Measurements from ENCODE around the gene LRRC74B. TPM values are rescaled to one million over a fixed set of nuclear protein-coding genes. Genes with fewer than 3 reads are reported as not detected.
"Not testable (repeated sequence)": the region's sequence is repeated elsewhere in the genome, so short reads cannot be mapped to it uniquely, and the experiment has no call there.

The LRRC74B gene
- polyA plus RNA-seq, 1 donor = 0.09 TPM

GRCh38 chr22:21054714-21055563 lies 9.2 kb downstream of the LRRC74B start:
- no peak for DNase-seq

- DNase-seq = no peak
Measured at GRCh38 chr22:21055564-21055834, 9.8 kb downstream of the LRRC74B start.

GRCh38 chr22:21055880-21056319 lies 10.2 kb downstream of the LRRC74B start:
- DNase-seq = no peak

DNA sequence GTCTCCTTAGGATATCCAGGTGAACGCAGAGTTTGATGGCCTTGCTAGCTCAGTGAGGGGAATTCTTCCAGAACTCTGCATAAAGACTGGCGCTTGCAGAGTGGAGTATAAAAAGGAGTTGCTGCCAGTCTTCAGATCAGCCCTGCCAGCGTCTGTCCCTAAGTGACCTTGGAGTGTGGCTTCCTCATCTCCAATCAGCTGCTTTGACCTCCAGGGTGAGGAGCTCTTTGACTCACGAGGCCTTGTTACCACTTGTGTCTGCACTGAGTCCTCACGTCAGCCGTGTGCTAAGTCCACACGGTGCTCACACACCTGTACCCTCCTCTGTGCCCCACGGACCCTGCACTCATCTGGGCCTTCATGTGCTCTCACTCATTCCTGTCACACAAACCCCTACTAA lies 14.6 kb downstream of the LRRC74B start:
- DNase-seq = not testable (repeated sequence)

GRCh38 chr22:21061660-21062321 lies 16.0 kb downstream of the LRRC74B start:
- DNase-seq = not testable (repeated sequence)

DNA sequence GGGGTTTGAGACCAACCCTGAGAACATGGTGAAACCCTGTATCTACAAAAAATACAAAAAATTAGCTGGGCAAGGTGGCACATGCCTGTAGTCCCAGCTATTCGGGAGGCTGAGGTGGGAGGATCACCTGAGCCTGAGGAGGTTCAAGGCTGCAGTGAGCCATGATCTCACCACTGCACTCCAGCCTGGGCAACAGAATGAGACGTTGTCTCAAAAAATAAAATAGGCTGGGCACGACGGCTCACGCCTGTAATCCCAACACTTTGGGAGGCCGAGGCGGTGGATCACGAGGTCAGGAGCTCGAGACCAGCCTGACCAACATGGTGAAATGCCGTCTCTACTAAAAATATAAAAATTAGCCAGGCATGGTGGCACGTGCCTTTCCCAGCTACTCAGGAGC lies 18.7 kb downstream of the LRRC74B start:
- not testable (repeated sequence) for DNase-seq

GRCh38 chr22:21064917-21065864 lies 19.4 kb downstream of the LRRC74B start:
- DNase-seq = no peak

- DNase-seq = no peak
Measured at GRCh38 chr22:21067075-21067900, 21.5 kb downstream of the LRRC74B start.

DNA sequence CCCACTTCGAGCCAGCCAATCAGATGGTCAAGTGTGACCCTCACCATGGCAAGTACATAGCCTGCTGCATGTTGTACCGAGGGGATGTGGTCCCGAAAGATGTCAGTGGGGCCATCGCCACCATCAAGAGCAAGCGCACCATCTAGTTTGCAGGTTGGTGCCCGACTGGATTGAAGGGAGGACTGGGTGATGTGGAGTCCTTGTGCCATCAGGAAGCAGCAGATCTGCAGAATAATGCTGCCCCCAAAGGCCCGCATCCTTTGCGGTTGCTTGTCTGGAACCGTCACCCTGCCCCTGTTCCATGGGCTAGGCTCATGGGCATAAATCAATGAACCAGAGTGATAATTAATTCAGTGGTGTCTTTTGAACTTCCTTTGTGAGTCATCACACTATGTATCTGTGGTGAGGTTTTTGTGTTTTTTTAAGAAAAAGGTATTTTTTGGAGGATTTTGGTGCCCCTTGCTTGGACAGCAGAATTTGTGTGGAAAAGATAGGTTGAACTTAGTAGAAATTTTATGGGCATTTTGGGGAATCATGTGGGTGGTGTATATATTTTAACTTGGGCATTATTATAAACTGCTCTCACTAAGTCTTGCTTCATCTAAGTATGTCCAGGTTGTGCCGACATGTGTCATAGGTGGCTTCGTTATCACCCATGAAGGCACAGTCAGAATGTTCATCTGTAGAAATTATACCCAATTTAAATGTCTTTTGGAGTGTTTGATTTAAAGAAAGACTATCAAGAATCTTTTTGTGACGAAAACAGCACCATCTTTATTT lies 22.3 kb downstream of the LRRC74B start:
- DNase-seq = no peak

GRCh38 chr22:21068681-21069276 lies 23.0 kb downstream of the LRRC74B start:
- no peak for DNase-seq

- no peak for DNase-seq
Measured at GRCh38 chr22:21069375-21069774, 23.6 kb downstream of the LRRC74B start.

DNA sequence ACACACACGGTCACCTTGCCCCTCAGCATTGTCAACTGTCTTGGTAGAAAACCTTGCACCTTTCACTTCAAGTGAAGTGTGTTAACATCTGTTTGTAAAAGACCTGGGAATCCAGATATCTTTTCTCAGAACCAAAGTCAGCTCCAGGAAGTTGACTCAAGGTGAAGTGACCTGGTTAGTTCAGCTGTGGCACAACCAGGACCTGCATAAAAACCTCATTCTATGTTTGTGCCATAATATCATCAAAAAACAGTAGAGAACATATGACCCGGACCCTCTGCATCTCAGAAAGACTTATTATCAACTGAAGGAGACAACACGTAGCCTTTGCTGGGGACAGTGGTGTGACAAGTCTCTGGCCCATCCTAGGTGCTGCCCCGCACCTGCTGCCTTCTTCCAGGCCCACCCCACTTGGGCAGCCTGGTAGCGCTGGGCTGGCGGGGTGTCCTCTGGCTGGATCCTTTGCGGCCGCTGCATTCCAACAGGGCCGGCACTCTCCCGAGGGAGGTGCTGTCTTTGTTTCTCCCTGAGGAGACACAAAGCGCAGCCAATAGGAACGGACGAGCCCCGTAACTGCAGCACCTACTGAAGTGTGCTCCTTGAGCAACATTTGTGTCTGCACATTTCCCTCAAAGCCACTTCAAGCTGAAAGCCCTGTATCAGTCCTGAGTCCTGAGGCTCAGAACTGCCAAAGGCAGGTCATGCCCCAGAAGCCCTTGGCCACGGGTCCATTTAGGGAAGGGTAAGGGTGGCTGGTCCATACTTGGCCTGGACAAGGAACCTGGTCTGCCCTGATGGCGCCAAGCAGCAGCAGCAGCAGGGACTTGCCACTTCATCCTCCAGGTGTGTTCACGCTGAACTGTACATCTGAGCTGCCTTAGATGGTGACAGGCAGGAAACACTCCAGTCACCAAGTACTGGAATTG lies 25.2 kb downstream of the LRRC74B start:
- DNase-seq = no peak

DNA sequence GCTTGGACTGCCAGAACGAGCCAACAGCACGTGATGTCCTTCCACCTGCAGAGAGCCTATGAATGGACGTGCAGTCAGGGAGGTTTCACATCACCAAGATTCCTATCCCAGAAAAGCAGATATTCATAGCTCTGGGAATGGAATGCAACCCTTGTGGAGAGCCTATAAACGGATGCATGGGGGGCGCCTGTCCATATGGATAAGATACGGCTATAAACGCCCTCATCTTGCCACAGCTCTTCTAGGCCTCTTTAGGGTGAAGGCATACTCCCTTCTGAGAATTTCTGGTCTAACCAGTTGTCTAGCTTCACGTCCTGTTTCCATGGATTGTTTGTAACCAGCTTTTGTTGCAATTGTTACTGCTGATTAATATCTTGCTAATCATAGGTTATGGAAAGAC lies 26.1 kb downstream of the LRRC74B start:
- not testable (repeated sequence) for DNase-seq

- no peak for DNase-seq
Measured at GRCh38 chr22:21073023-21073422, 27.3 kb downstream of the LRRC74B start.

DNA sequence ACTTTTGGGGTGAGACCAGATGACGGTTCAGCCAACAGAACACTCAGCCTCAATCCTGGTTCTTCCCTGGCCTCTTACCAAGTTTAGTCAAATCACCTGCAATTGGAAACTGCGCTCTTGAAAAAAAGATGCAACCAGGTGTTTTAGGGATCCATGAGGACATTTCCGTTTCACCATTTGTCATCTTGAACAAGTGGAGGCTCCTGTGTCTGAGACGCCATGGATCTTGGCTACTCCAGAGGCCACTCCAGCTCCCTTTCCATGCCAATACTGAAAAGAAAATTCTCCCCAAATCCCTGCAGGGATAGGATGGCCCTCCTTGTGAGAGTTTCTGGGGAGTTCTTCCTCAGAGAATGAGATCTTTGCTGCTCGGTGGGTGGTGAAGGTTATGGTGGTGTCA lies 27.7 kb downstream of the LRRC74B start:
- DNase-seq = no peak

DNA sequence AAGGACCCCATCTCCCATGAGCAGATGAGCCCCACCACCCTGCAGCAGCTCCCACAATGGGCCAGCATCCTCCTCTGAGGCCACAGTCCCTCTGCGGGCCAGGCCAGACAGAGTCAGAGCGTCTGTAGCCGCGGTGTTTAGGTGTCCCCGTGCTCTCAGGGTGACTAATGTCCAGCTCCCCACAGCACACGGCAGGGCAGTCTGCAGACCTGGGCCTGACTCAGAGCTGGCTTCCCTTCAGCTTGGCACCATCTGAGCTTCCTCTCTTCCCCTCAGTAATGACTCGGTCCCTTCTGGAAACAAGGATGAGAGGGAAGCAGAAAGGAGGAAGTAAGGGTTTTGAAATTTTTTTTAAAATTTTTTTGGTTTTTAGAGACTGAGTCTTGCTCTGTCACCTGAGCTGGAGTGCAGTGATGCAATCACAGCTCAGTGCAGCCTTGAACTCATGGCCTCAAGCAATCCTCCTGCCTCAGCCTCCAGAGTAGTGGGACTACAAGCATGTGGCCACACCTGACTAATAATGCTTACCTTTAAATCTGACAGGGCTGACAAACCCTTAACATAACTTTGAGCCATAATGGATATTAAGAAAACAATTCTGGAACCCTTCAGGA lies 28.5 kb downstream of the LRRC74B start:
- no peak for DNase-seq

DNA sequence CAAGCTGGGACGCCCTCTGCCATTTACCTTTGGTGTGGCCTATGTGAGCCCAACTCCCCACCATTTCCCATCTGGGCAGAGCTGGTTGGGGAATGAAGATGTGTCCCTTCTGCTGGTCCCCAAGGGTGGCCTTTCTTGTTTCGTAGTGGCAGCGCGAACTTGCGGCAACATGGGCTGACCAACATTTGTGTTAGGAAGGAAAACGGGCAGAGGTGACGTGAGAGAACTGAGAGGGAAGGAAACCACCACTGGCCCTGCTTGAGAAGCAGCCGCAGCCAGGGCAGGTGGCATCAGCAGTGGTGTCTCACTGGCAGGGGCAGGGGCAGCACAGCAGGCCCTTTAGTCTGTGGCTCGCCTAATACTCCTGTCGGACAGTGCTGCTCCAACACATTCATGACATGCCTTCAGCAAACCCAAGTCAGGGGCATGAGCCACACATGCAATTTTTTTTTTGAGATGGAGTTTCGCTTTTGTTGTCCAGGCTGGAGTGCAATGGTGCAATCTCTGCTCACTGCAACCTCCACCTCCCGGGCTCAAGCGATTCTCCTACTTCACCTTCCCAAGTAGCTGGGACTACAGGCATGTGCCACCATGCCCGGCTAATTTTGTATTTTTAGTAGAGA lies 29.9 kb downstream of the LRRC74B start:
- no peak for DNase-seq

- DNase-seq = no peak
Measured at GRCh38 chr22:21076912-21077625, 31.3 kb downstream of the LRRC74B start.

Data from hindlimb muscle (tissue), 1 donor.